GM21619 (cell line): ENCODE results near the gene DHRS4.

Experiments used
- ATAC-seq: cut with Tn5 transposase; IDR thresholded peaks from one replicate; pipeline ENCODE4 v1.9.1; 2021; ENCODE audit not compliant: unreplicated experiment

Gene DHRS4

DNA sequence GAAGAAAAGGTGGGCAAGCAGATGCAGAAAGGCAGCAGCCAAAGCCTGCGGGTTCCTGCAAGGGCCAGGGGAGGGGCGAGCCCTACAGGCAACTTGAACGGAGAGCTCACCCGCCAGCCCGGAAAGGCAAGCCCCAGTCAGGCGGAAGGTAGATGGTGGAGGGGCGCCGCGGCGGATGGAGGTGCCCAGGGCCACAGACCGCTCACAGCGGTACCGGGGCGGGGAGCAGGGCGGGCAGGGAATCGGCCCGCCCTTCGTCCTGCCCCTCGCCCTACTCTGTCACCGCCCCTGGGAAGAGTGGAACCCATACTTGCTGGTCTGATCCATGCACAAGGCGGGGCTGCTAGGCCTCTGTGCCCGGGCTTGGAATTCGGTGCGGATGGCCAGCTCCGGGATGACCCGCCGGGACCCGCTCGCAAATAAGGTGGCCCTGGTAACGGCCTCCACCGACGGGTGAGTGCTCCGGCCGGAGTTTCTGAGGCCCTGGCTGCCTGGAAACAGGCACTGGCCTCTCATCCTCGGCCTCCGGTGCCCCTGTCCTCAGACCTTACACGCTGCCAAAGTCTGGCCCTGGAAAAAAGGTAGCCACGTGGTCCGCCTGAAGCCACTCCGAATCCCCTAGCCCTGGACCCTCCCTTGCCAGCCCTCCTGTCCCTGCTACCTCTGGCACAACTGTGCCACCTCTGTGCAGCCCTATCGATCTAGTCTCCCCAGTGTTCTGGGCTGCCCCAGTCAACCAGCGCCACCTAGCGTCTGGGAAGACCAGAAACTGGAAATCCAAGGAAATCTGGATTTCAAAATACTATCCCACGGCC is at the start of gene DHRS4:
TSS of gene DHRS4 (plus strand) at position 307 of the 815 bp plus-strand sequence. CDS start at position 326, 19 bp downstream.
- ATAC-seq = peak; percentile 87

DNA sequence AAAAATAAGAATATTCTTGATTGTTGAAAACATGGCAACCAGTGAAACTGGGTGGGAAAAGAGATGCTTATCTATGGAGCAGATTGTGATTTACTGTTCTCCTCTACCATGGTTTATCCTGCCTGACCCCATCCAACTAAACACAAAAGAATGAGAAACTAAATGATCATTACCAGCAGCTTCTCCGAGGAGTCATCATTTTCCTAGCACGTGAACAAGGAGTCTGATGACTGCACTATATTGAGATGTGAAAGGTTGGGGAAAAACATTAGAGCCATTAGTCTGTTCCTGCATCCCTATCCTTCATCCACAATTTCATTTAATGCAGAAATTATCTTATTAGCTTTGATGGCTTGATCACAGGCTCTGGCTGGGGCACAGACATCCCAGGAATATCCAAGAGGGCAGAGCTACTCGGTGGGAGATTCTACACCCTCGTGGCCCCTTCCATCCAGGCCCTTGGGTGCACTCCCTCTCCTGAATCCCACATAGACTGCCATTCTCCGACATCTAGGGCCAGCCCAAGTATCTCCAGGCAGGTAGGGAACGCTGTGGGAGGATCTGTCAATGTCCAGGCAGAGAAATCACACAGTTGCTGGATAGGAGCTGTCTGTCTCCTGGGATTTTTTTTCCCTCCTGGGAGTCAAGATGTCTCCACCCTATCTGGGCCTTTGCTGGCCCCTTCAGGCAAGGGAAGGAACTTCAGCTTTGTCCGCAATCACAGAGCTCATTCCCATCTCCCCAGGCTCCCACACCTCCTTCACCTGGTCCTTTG is 43.3 kb upstream of the DHRS4 start:
- no peak for ATAC-seq

GRCh38 chr14:23910876-23911210 is 42.7 kb upstream of the DHRS4 start:
- ATAC-seq = no peak

- ATAC-seq = no peak
These were observed 38.0 kb upstream of the DHRS4 start for GRCh38 chr14:23915559-23915958.

DNA sequence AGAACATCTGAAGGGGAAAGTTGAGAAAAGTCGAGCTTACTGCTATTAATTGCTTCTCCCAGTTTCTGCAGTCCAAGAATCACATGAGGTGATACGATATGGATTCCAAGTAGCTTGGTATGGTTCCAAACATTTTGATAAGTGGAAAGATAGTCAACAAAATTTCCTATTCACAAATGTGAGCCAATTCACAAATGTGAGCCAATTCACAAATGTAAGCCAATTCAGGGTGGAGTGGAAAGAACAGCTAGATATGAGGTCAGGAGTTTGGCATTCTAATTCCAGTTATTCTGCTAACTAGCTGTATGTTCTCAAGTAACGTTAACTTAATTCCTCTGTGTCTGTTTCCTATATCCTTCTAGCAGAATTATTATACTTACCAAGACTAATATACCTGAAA is 37.6 kb upstream of the DHRS4 start:
- ATAC-seq = no peak

GRCh38 chr14:23916446-23916845 is 37.1 kb upstream of the DHRS4 start:
- no peak for ATAC-seq

GRCh38 chr14:23922545-23922944 is 31.0 kb upstream of the DHRS4 start:
- no peak for ATAC-seq

- no peak for ATAC-seq
These were observed 28.0 kb upstream of the DHRS4 start for GRCh38 chr14:23925523-23926075.

DNA sequence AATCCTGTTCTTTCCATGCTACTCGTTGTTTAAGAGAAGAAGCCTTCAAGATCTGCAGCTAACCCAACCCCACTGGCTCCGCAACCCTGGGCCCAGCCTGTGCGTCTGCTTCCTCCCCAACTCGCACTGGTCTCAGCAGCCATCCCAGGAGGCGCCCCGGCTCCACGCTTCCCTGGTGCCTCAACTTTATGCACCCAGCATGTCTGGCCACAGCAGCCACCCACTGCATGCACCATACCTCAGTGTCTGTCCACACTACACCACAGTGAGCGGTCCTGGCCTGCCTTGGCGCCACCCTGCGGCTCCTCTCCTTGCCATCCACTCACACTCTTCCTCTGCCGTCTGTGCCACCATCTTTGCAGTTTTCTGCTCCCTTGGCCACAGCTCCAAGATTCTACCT is 27.0 kb upstream of the DHRS4 start:
- ATAC-seq = no peak

DNA sequence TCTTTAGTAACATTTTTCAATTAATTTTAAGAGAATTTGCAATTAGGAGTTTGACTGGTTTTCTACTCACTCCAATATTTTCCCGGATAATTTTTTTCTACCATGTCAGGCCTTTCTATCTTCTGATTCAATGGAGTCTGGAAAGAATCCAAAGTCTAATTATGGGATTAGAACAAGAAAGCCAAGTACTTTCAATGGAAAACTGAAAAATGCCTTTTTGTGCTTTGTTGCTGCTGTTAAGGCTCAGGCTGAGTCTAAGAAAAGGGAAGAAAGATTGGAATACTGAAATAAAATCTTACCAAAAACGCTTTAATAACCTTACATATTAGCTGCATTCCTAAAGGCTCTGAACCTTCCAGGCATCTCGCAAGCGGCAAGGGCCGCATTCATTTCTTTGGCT is 24.4 kb upstream of the DHRS4 start:
- ATAC-seq = no peak

DNA sequence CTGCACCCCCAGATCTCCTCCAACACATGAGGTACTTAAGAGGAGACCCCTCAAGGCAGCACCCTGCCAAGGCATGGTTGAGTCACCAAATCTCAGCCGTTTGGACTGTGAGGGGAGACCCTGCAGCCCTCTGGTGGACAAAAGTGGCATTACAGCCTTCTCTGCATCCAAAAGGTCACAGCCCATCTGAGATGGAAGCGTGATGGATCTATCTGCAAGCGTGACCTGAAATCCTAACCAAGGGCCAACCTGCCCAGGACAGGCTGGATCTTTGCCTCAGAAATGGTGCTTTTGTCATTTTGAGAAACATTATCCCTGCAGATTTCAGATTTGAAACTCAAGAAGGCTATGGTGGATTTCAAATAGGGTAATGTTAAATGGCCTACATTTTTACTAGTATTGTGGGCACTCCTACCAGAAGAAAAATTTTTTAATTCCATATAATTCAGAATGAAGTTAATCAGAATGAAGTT is 23.7 kb upstream of the DHRS4 start:
- ATAC-seq = no peak

DNA sequence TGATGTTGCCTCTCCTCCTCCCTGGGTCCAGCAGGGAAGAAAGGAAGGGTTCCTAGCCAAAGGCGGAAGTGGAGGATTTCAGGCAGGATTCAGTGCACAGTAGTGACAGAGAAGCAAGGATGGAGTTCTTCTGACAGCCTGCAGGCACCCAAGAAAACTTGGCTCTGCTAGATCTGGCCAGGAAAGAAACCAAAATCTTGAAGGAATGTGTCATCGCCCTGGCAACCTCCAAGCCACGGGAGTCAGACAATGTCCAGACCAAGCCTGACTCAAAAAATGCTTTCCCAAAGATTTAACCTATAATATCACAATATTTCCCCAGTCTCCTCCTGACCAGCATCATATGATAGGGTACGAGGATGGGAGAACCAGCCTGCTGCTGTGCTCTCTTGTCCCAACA is 22.8 kb upstream of the DHRS4 start:
- ATAC-seq = no peak

DNA sequence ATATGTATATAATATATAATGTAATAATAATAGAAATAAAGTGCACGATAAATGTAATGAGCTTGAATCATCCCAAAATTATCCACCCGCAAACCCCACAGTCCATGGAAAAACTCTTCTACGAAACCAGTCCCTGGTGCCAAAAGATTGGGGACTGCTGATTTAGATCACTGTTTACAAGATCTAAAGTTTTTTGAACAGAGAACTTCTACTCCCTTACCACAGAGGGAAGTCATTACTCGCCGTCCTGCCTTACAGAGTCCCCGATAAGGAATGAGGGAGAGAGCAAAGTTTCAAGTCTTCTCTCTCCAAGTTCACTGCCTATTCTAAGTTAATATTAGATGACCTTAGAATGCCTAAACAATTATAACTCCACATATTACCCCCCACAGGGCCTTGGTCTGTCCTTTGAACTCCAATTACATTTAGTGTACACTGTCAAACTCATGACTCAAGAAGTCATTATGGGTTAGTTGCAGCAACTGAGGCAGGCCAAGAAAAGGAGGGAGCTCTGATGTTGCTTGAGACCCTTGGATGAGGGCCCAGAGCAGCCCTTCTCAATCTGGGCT is 21.8 kb upstream of the DHRS4 start:
- no peak for ATAC-seq

DNA sequence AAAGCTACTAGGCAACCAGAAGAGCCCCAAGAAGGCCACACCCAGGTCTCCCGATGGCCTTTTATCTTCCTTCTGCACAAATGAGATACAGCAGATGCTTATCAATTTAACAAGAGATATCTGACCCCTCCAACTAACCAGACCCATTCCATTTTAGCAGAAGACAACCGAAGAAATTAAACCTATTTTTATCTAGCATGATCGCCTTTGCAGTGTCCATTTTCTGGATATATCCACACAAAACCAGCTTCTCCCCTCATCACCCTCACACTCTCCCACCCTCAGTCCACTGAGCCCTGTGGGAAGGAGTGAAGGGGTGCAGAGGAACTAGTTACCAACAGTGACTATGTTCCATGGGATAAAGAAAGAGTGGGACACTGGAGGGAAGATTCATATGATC is 20.9 kb upstream of the DHRS4 start:
- no peak for ATAC-seq

DNA sequence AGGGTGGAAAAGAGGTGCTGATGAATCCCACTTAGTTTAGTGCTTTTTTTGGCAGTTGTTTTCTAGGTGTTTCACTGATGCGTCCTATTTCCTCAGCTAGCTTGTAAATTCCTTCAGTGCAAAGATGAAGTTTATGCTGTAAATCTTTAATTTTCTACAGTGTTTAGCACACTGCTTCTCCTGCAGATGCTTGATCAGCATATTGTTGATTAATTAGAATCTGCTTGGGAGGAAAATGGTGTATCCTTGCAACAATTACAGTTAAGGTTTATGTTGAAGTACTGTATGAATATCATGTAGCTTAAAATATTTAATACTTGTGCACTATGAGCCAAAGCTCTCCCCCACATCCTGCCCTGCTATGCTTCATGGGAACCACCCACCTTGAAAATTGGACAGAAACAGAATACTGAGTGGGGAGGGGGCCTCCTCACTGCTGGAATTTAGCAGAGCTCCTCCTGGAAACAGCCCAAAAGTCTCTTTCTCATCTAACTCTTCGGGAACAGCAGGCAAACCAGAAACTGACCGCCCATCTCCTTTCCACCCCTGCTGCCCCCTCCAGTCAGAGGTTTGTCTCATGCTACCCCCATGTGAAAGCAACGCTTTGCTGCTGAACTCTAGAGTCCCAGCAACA is 20.3 kb upstream of the DHRS4 start:
- ATAC-seq = no peak

DNA sequence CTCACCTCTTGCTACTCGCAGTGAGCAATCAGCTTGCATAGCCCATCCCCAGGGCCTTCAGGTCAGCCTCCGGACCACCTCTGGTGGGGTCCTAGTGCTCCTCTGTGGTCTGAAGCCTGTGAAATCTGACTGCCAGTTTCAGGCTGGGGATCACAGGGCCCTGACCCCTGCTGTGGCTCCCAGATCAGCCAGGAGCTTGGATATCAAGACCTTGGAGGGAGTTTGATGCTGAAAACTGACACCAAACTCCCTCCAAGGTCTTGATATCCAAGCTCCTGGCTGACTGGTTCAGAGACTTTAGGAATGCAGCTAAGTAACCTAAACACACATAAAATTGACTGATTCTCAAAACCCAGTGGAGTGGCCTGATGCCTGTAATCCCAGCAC is 19.8 kb upstream of the DHRS4 start:
- no peak for ATAC-seq

GRCh38 chr14:23935158-23935557 is 18.4 kb upstream of the DHRS4 start:
- no peak for ATAC-seq

DNA sequence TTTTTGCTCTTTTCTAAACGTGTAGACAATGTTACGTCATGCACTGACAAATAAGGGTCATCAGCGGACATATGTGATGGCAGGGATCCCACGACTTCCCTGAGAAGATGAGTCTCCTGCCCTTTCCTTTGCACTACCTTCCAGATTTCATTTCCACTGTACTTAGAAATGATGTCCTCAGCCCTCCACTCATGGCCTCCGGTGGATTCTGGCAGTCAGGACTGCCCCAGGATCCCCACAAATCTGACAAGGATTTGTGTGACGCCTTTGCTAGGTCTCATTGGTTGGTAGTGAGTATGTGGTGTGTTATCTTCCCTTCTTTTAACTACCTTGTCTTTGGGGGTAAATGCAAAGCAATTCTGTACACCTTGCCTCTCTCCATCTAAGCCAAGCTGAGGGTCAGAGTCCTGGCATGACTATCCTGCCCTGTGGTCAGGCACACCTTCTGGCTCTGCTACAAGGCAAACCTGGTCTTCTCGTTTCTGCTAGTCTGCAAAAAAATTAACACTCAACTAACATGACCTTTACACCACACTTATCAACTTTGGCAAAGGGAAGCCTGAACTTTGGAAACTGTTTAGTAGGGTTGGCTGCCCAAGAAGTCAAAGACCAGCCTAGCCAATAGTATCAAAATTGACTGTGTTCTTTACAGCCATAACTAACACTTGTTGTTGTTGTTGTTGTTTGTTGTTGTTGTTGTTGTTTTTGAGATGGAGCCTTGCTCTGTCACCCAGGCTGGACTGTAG is 17.3 kb upstream of the DHRS4 start:
- ATAC-seq = no peak

DNA sequence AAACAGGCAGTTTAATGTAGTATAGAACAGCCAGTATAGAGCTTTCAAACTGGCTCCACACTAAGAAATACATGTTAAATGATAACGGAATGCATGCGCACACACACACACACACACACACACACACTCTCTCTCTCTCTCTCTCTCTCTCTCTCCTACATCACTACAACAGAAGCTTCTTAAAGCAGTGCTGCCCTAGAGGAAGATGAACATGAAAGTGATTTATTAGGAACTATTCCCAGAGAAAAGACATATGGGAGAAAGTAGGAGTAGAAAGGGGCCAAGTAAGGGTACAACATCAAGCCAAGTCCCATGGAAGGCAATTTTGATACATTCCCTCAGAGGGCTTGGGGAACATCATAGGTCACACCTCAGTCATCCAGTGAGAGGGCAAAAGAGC is 16.4 kb upstream of the DHRS4 start:
- ATAC-seq = no peak

- no peak for ATAC-seq
These were observed 14.7 kb upstream of the DHRS4 start for GRCh38 chr14:23938823-23939222.
